Fibroblast of lung (primary cell): ENCODE measurements around the gene SETBP1.

Source experiments
- EZH2 ChIP-seq: IDR thresholded peaks from 2 replicates; pipeline ENCODE4 v1.5.1; 2012; ENCODE audit warnings: low read length, control low read depth, mild to moderate bottlenecking; ENCODE audit errors: missing control alignments
- TF ChIP-seq, protein P1 (sequence below), 2 donors: IDR thresholded peaks in 1 of 2; conservative IDR thresholded peaks in 1 of 2; 1 replicate in 1 of 2; 2 replicates in 1 of 2; pipeline ENCODE4 v1.5.1; 2011 to 2012; ENCODE audit warnings: low read length in 2 of 2, control low read depth in 1 of 2, inconsistent platforms in 1 of 2, low read depth in 1 of 2, mild to moderate bottlenecking in 1 of 2

DNA sequence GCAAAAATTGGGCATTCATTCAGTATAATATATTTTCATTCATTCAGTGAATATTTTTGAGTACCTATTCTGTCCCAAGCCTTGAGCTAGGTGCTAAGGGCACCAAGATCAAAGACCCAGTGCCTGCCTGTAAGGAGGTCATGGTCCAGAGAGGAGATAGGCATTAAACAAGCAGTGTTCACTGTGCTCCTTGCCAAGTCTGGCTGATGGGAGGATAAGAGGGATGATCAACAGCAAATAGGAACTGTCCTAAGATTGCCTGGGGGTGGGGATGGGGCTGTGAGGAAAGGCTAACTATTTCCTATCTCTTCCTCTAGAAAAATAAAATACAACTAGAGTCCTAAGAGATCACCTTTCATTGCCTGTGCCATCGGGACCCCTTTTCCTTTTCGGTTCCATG lies 60.4 kb downstream of the SETBP1 start:
- TF ChIP-seq, protein P1, sequence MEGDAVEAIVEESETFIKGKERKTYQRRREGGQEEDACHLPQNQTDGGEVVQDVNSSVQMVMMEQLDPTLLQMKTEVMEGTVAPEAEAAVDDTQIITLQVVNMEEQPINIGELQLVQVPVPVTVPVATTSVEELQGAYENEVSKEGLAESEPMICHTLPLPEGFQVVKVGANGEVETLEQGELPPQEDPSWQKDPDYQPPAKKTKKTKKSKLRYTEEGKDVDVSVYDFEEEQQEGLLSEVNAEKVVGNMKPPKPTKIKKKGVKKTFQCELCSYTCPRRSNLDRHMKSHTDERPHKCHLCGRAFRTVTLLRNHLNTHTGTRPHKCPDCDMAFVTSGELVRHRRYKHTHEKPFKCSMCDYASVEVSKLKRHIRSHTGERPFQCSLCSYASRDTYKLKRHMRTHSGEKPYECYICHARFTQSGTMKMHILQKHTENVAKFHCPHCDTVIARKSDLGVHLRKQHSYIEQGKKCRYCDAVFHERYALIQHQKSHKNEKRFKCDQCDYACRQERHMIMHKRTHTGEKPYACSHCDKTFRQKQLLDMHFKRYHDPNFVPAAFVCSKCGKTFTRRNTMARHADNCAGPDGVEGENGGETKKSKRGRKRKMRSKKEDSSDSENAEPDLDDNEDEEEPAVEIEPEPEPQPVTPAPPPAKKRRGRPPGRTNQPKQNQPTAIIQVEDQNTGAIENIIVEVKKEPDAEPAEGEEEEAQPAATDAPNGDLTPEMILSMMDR (conservative IDR thresholded peaks at IDR 0.05 in 1 of 2, IDR thresholded peaks at IDR 0.05 in 1 of 2; ENCODE audit: low read depth in 1 of 2, low read length in 2 of 2), result no peak
- no peak for TF ChIP-seq EZH2
